ENCODE measurements around the gene CUL3. TPM values are rescaled to one million over a fixed set of nuclear protein-coding genes. Genes with fewer than 3 reads are reported as not detected.

The CUL3 gene
- total RNA-seq, 1 experiment from 2014 or later: 95.7 TPM

- DNase-seq (ENCODE audit: low read depth, low spot score) (no peak), ATAC-seq (no peak)
- Histone ChIP-seq H3K9ac (ENCODE audit: low read length) (no peak overlapping the region), H3K9me2 (ENCODE audit: insufficient read depth) (no peaks in the 10 kb centered on the region), H3K4me2 (ENCODE audit: low read length) (no peak overlapping the region), H3K36me3 (ENCODE audit: control insufficient read depth in 1 of 2, insufficient read depth in 2 of 2, low read length in 2 of 2) (no peaks in the 10 kb centered on the region), H3K4me1 (ENCODE audit: control insufficient read depth in 1 of 2, insufficient read depth in 2 of 2, low read length in 2 of 2) (no peaks in the 10 kb centered on the region), H2AFZ (ENCODE audit: low read depth, low read length, poor library complexity, severe bottlenecking) (no peak overlapping the region), H3K4me3 (replicated peaks in 1 of 2; ENCODE audit: low read depth in 1 of 2, low read length in 2 of 2) (no peak overlapping the region), H4K20me1 (ENCODE audit: insufficient read depth) (peaks cover 58% of the 10 kb centered on the region), H3K9me3 (ENCODE audit: control insufficient read depth in 1 of 2, insufficient read depth in 1 of 2, low read depth in 1 of 2, low read length in 2 of 2) (no peaks in the 10 kb centered on the region), H3K27me3 (ENCODE audit: insufficient read depth, low read length) (no peaks in the 10 kb centered on the region), H3K79me2 (ENCODE audit: insufficient read depth, low read length) (peaks cover 100% of the 10 kb centered on the region), H3K27ac (ENCODE audit: low read depth, low read length) (no peak overlapping the region)
- no TSS peak for BruUV-seq (replicated peaks)
- RAD21 ChIA-PET (ENCODE audit: low non-redundant PET in 1 of 2, low total read pairs in 2 of 2, uncharacterized antibody in 2 of 2, unreplicated experiment in 2 of 2): no interaction called here
- intact Hi-C loops (cut with micrococcal nuclease): no loop called here
- POLR2A ChIA-PET: no interaction called here
- TF ChIP-seq ELF1 (IDR thresholded peaks at IDR 0.05; ENCODE audit: borderline replicate concordance, low read depth) (no peak), EGR1 (IDR thresholded peaks at IDR 0.05; ENCODE audit: low read depth) (no peak), POLR2A (IDR thresholded peaks at IDR 0.05; ENCODE audit: borderline replicate concordance, extremely low read depth, insufficient read depth, insufficient read length) (no peak), EZH2phosphoT487 (IDR thresholded peaks at IDR 0.05; ENCODE audit: borderline replicate concordance) (no peak), EZH2 (IDR thresholded peaks at IDR 0.05) (no peak), TCF7L2 (IDR thresholded peaks at IDR 0.05; ENCODE audit: borderline replicate concordance, extremely low read depth, insufficient read depth, insufficient read length) (no peak), CEBPB (IDR thresholded peaks at IDR 0.05; ENCODE audit: low read depth) (no peak), SIN3A (IDR thresholded peaks at IDR 0.05; ENCODE audit: low read depth) (no peak), RAD21 (IDR thresholded peaks at IDR 0.05; ENCODE audit: low read depth) (no peak), FOSL1 (IDR thresholded peaks at IDR 0.05; ENCODE audit: low read depth) (no peak), SP1 (IDR thresholded peaks at IDR 0.05; ENCODE audit: low read depth) (no peak), ZNF274 (IDR thresholded peaks at IDR 0.05; ENCODE audit: low read depth, low read length) (no peak), SRF (IDR thresholded peaks at IDR 0.05; ENCODE audit: low read depth) (no peak), CTCF (IDR thresholded peaks at IDR 0.05 in 2 of 3, conservative IDR thresholded peaks at IDR 0.05 in 1 of 3; ENCODE audit: borderline replicate concordance in 1 of 3, insufficient read depth in 1 of 3, low read depth in 2 of 3, low read length in 2 of 3) (no peak), CBX3 (IDR thresholded peaks at IDR 0.05; ENCODE audit: low read depth) (no peak)
- TF ChIP-seq, protein P1, sequence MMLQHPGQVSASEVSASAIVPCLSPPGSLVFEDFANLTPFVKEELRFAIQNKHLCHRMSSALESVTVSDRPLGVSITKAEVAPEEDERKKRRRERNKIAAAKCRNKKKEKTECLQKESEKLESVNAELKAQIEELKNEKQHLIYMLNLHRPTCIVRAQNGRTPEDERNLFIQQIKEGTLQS (IDR thresholded peaks at IDR 0.05): no peak
- TF ChIP-seq, protein P2, sequence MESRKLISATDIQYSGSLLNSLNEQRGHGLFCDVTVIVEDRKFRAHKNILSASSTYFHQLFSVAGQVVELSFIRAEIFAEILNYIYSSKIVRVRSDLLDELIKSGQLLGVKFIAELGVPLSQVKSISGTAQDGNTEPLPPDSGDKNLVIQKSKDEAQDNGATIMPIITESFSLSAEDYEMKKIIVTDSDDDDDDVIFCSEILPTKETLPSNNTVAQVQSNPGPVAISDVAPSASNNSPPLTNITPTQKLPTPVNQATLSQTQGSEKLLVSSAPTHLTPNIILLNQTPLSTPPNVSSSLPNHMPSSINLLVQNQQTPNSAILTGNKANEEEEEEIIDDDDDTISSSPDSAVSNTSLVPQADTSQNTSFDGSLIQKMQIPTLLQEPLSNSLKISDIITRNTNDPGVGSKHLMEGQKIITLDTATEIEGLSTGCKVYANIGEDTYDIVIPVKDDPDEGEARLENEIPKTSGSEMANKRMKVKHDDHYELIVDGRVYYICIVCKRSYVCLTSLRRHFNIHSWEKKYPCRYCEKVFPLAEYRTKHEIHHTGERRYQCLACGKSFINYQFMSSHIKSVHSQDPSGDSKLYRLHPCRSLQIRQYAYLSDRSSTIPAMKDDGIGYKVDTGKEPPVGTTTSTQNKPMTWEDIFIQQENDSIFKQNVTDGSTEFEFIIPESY (IDR thresholded peaks at IDR 0.05; ENCODE audit: extremely low read depth, insufficient replicate concordance, low read length): no peak
- TF ChIP-seq, protein P3, sequence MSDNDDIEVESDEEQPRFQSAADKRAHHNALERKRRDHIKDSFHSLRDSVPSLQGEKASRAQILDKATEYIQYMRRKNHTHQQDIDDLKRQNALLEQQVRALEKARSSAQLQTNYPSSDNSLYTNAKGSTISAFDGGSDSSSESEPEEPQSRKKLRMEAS (IDR thresholded peaks at IDR 0.05): no peak
- CTCF ChIA-PET: no interaction called here
Observed at GRCh38 chr2:224572338-224572737, 12.8 kb downstream of the CUL3 start.
